HEK293T (cell line): Measurements from ENCODE around the gene TEAD1.

Source experiments
- ARNT ChIP-seq: fragments of 450-650 bp; IDR thresholded peaks from 2 replicates; pipeline ENCODE4 v1.6.1; 2017; ENCODE audit warnings: mild to moderate bottlenecking
- BHLHE40 ChIP-seq: fragments of 450-650 bp; IDR thresholded peaks from 2 replicates; pipeline ENCODE4 v1.6.1; 2016; ENCODE audit warnings: mild to moderate bottlenecking, moderate library complexity, borderline replicate concordance
- CTBP1 ChIP-seq: fragments of 450-650 bp; IDR thresholded peaks from 2 replicates; pipeline ENCODE4 v1.6.1; 2016; ENCODE audit warnings: borderline replicate concordance
- ELF4 ChIP-seq: fragments of 450-650 bp; IDR thresholded peaks from 2 replicates; pipeline ENCODE4 v1.6.1; 2017; ENCODE audit warnings: antibody characterized with exemption
- FOXA1 ChIP-seq: fragments of 450-650 bp; IDR thresholded peaks from 2 replicates; pipeline ENCODE4 v1.6.1; 2016; ENCODE audit warnings: mild to moderate bottlenecking
- FOXM1 ChIP-seq: fragments of 450-650 bp; IDR thresholded peaks from 2 replicates; pipeline ENCODE4 v1.6.1; 2017; ENCODE audit warnings: mild to moderate bottlenecking, borderline replicate concordance
- L3MBTL2 ChIP-seq: fragments of 450-650 bp; conservative IDR thresholded peaks from 2 replicates; pipeline ENCODE4 v1.6.1; 2016; ENCODE audit warnings: mild to moderate bottlenecking
- SUZ12 ChIP-seq: fragments of 450-650 bp; IDR thresholded peaks from 2 replicates; pipeline ENCODE4 v1.6.1; 2016; ENCODE audit warnings: mild to moderate bottlenecking
- TARDBP ChIP-seq: fragments of 450-650 bp; IDR thresholded peaks from 2 replicates; pipeline ENCODE4 v1.6.1; 2016

DNA sequence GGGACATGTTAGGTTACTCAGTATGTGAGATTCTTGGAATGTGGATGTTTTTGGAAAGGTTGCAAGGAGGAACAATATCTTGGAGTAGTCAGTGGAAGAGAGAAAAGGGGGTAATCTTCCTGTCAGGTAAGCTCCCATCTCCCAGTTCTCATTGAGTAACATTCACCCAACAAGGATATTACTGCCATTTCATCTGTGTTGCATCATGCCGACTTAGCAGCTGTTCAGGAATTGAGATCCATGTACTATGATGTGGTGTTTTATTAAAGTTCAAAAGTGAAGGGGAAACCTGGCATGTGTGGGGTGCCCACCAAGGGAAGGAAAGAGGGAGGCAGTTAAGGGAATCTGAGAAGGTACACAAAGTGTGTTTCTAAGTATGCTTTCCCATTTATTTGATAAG is 276.4 kb downstream of the TEAD1 start:
- TF ChIP-seq BHLHE40, result no peak
- no peak for TF ChIP-seq TARDBP
- no peak for TF ChIP-seq FOXA1
- no peak for TF ChIP-seq FOXM1
- no peak for TF ChIP-seq SUZ12
- no peak for TF ChIP-seq ARNT
- no peak for TF ChIP-seq ELF4
- no peak for TF ChIP-seq L3MBTL2
- TF ChIP-seq CTBP1, result no peak
